Skin epidermis (tissue), 12 donors: ENCODE measurements around the gene LHFPL5.

Experiments used
- H3K27ac ChIP-seq, 21 experiments: fragments of 200-600 bp; sonication (generic) in 11 of 21; one replicate each; pipeline ENCODE4 v1.5.0; 2020; ENCODE audit warnings: mild to moderate bottlenecking in 3 of 21, inconsistent platforms in 2 of 21, moderate library complexity in 2 of 21
- H3K4me3 ChIP-seq, 7 experiments: fragments of 200-600 bp; sonication (generic) in 2 of 7; one replicate each; pipeline ENCODE4 v1.5.0; 2020; ENCODE audit warnings: inconsistent platforms in 2 of 7, mild to moderate bottlenecking in 2 of 7, moderate library complexity in 1 of 7

Gene LHFPL5

GRCh38 chr6:35804996-35805736 is at the start of gene LHFPL5:
Gene LHFPL5, plus strand, starts transcription at chr6:35805352. Its CDS starts 319 bp downstream, at chr6:35805671.
- Histone ChIP-seq H3K27ac (no peak within 1 kb of the TSS), H3K4me3 (no peak within 1 kb of the TSS)

- H3K27ac ChIP-seq = no peak overlapping the region
Measured at GRCh38 chr6:35757456-35758123, 47.6 kb upstream of the LHFPL5 start.

GRCh38 chr6:35759426-35759825 is 45.7 kb upstream of the LHFPL5 start:
- Histone ChIP-seq H3K27ac (no peak overlapping the region), H3K4me3 (no peak overlapping the region)

More at GRCh38 chr6:35757456-35758123, 47.6 kb upstream of the LHFPL5 start:
- H3K4me3 ChIP-seq = no peak overlapping the region

- Histone ChIP-seq H3K27ac (no peak overlapping the region), H3K4me3 (no peak overlapping the region)
Measured at GRCh38 chr6:35765739-35766138, 39.4 kb upstream of the LHFPL5 start.

GRCh38 chr6:35769211-35769610 is 35.9 kb upstream of the LHFPL5 start:
- Histone ChIP-seq H3K4me3 (no peak overlapping the region), H3K27ac (no peak overlapping the region)

- Histone ChIP-seq H3K4me3 (no peak overlapping the region), H3K27ac (no peak overlapping the region)
Measured at GRCh38 chr6:35771343-35771627, 33.9 kb upstream of the LHFPL5 start.

GRCh38 chr6:35774116-35774794 is 30.9 kb upstream of the LHFPL5 start:
- Histone ChIP-seq H3K27ac (no peak overlapping the region), H3K4me3 (no peak overlapping the region)

GRCh38 chr6:35775031-35775430 is 30.1 kb upstream of the LHFPL5 start:
- Histone ChIP-seq H3K27ac (no peak overlapping the region), H3K4me3 (no peak overlapping the region)

- peak within 1 kb of the TSS; percentile 9 to 39 (median 30) for H3K4me3 ChIP-seq
- H3K27ac ChIP-seq = no peak within 1 kb of the TSS
Measured at GRCh38 chr6:35776364-35777215, 28.6 kb upstream of the LHFPL5 start, which contains the start of gene CLPSL2. Gene CLPSL2, plus strand, starts transcription at chr6:35776598. Its CDS starts 21 bp downstream, at chr6:35776619.

GRCh38 chr6:35777356-35778102 is 27.6 kb upstream of the LHFPL5 start:
- Histone ChIP-seq H3K27ac (no peak overlapping the region), H3K4me3 (no peak overlapping the region)

- no peak overlapping the region for H3K4me3 ChIP-seq
- H3K27ac ChIP-seq = no peak overlapping the region
Measured at GRCh38 chr6:35778437-35778836, 26.7 kb upstream of the LHFPL5 start.

GRCh38 chr6:35780719-35781118 is 24.4 kb upstream of the LHFPL5 start, which contains the start of gene CLPSL1:
Gene CLPSL1, plus strand, starts transcription at chr6:35781019. Its CDS starts 92 bp downstream, at chr6:35781111.
- Histone ChIP-seq H3K27ac (no peak within 1 kb of the TSS), H3K4me3 (no peak within 1 kb of the TSS)

- Histone ChIP-seq H3K4me3 (no peak overlapping the region), H3K27ac (no peak overlapping the region)
Measured at GRCh38 chr6:35781290-35781689, 23.9 kb upstream of the LHFPL5 start.

- H3K27ac ChIP-seq = no peak overlapping the region
- H3K4me3 ChIP-seq = no peak overlapping the region
Measured at GRCh38 chr6:35782424-35782823, 22.7 kb upstream of the LHFPL5 start.

- Histone ChIP-seq H3K27ac (no peak overlapping the region), H3K4me3 (no peak overlapping the region)
Measured at GRCh38 chr6:35784200-35784599, 21.0 kb upstream of the LHFPL5 start.

GRCh38 chr6:35786272-35786671 is 18.9 kb upstream of the LHFPL5 start:
- no peak overlapping the region for H3K4me3 ChIP-seq
- H3K27ac ChIP-seq = no peak overlapping the region

GRCh38 chr6:35786810-35787209 is 18.3 kb upstream of the LHFPL5 start:
- H3K4me3 ChIP-seq = no peak overlapping the region
- no peak overlapping the region for H3K27ac ChIP-seq

- no peak overlapping the region for H3K27ac ChIP-seq
- no peak overlapping the region for H3K4me3 ChIP-seq
Measured at GRCh38 chr6:35787266-35788218, 17.6 kb upstream of the LHFPL5 start.
